ENCODE results near the gene CCHCR1.
"Not testable (repeated sequence)": the region's sequence is repeated elsewhere in the genome, so short reads cannot be mapped to it uniquely, and the experiment has no call there.

Gene CCHCR1

GRCh38 chr6:31157513-31158139 is at the start of gene CCHCR1:
Gene CCHCR1, minus strand, starts transcription at chr6:31157802. Its CDS starts 202 bp downstream, at chr6:31157600.
- DNase-seq (ENCODE audit: low read depth in 2 of 3, low spot score in 1 of 3) = no peak

GRCh38 chr6:31205638-31206037 is 48.0 kb upstream of the CCHCR1 start:
- no peak for DNase-seq (ENCODE audit: low read depth in 2 of 3, low spot score in 1 of 3)

GRCh38 chr6:31204751-31205145 is 47.1 kb upstream of the CCHCR1 start:
- no peak for DNase-seq (ENCODE audit: low read depth in 2 of 3, low spot score in 1 of 3)

GRCh38 chr6:31203345-31203979 is 45.9 kb upstream of the CCHCR1 start:
- DNase-seq (ENCODE audit: low read depth in 2 of 3, low spot score in 1 of 3) = peak; percentile 42 to 57 (median 56)

GRCh38 chr6:31202259-31203166 is 44.9 kb upstream of the CCHCR1 start:
- DNase-seq (ENCODE audit: low read depth in 2 of 3, low spot score in 1 of 3) = no peak

- not testable (repeated sequence) for DNase-seq (ENCODE audit: low read depth in 2 of 3, low spot score in 1 of 3)
Measured at GRCh38 chr6:31199105-31199452, 41.5 kb upstream of the CCHCR1 start.

GRCh38 chr6:31197559-31198305 is 40.1 kb upstream of the CCHCR1 start:
- DNase-seq (ENCODE audit: low read depth in 2 of 3, low spot score in 1 of 3) = peak; percentile 88 to 91 (median 89)

- DNase-seq (ENCODE audit: low read depth in 2 of 3, low spot score in 1 of 3) = peak in 1 of 3 donors; percentile 19
Measured at GRCh38 chr6:31196251-31197022, 38.8 kb upstream of the CCHCR1 start.

- not testable (repeated sequence) for DNase-seq (ENCODE audit: low read depth in 2 of 3, low spot score in 1 of 3)
Measured at GRCh38 chr6:31195308-31195979, 37.8 kb upstream of the CCHCR1 start.

GRCh38 chr6:31194061-31194834 is 36.6 kb upstream of the CCHCR1 start:
- DNase-seq (ENCODE audit: low read depth in 2 of 3, low spot score in 1 of 3) = no peak

GRCh38 chr6:31193206-31193605 is 35.6 kb upstream of the CCHCR1 start:
- DNase-seq (ENCODE audit: low read depth in 2 of 3, low spot score in 1 of 3) = no peak

- peak; percentile 18 to 58 (median 48) for DNase-seq (ENCODE audit: low read depth in 2 of 3, low spot score in 1 of 3)
Measured at GRCh38 chr6:31192431-31193105, 35.0 kb upstream of the CCHCR1 start.

- DNase-seq (ENCODE audit: low read depth in 2 of 3, low spot score in 1 of 3) = no peak
Measured at GRCh38 chr6:31190488-31190887, 32.9 kb upstream of the CCHCR1 start.

GRCh38 chr6:31189223-31189622 is 31.6 kb upstream of the CCHCR1 start:
- DNase-seq (ENCODE audit: low read depth in 2 of 3, low spot score in 1 of 3) = not testable (repeated sequence)

- DNase-seq (ENCODE audit: low read depth in 2 of 3, low spot score in 1 of 3) = no peak
Measured at GRCh38 chr6:31187780-31188194, 30.2 kb upstream of the CCHCR1 start.

GRCh38 chr6:31186052-31186734 is 28.6 kb upstream of the CCHCR1 start:
- no peak for DNase-seq (ENCODE audit: low read depth in 2 of 3, low spot score in 1 of 3)

- DNase-seq (ENCODE audit: low read depth in 2 of 3, low spot score in 1 of 3) = not testable (repeated sequence)
Measured at GRCh38 chr6:31185695-31186051, 28.1 kb upstream of the CCHCR1 start.

- not testable (repeated sequence) for DNase-seq (ENCODE audit: low read depth in 2 of 3, low spot score in 1 of 3)
Measured at GRCh38 chr6:31183859-31184258, 26.3 kb upstream of the CCHCR1 start.

Measured in stimulated activated CD4-positive, alpha-beta T cell treated with anti-CD3 and anti-CD28 coated beads, Interleukin-12 subunit alpha, Interleukin-12 subunit beta, amount 100 ng/mL, for 48 hours (primary cell).